Body of pancreas (tissue), 4 donors: ENCODE results near the gene SMIM41.

Source experiments
- CTCF ChIP-seq, 7 experiments: fragments of 450-650 bp in 4 of 7; fragments of 200-600 bp in 3 of 7; sonication (generic) in 3 of 7; IDR thresholded peaks; one replicate each; pipeline ENCODE4 v1.5.1; 2016 to 2019; ENCODE audit warnings: antibody characterized with exemption in 7 of 7
- POLR2A ChIP-seq, 3 donors: fragments of 450-650 bp; IDR thresholded peaks; one replicate each; pipeline ENCODE4 v1.6.1; 2016; ENCODE audit warnings: antibody characterized with exemption in 3 of 3, mild to moderate bottlenecking in 2 of 3

DNA sequence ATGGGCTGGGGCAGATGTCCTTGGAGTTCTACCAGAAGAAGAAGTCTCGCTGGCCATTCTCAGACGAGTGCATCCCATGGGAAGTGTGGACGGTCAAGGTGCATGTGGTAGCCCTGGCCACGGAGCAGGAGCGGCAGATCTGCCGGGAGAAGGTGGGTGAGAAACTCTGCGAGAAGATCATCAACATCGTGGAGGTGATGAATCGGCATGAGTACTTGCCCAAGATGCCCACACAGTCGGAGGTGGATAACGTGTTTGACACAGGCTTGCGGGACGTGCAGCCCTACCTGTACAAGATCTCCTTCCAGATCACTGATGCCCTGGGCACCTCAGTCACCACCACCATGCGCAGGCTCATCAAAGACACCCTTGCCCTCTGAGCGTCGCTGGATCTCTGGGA lies 2.7 kb upstream of the SMIM41 start:
- TF ChIP-seq CTCF (IDR thresholded peaks at IDR 0.05) = no peak
- no peak for TF ChIP-seq POLR2A (IDR thresholded peaks at IDR 0.05)
